Thyroid gland (tissue), 4 donors: ENCODE data around the gene LYRM2. TPM values are rescaled to one million over a fixed set of nuclear protein-coding genes. Genes with fewer than 3 reads are reported as not detected.
"Not testable (repeated sequence)": the region's sequence is repeated elsewhere in the genome, so short reads cannot be mapped to it uniquely, and the experiment has no call there.

ENCODE experiments used
- DNase-seq, 2 donors: peaks; one replicate each; pipeline ENCODE4 v3.0.0-alpha.2; 2019
- H3K27ac ChIP-seq, 3 donors: fragments of 200-600 bp; sonication (generic); 1 replicate in 2 of 3; 2 replicates in 1 of 3; pipeline ENCODE4 v1.5.1; 2016 to 2019; ENCODE audit warnings: mild to moderate bottlenecking in 1 of 3, moderate library complexity in 1 of 3
- H3K27me3 ChIP-seq: fragments of 200-600 bp; sonication (generic); one replicate; pipeline ENCODE4 v1.5.1; 2019
- H3K36me3 ChIP-seq, 2 donors: fragments of 200-600 bp; sonication (generic); one replicate each; pipeline ENCODE4 v1.5.1; 2016 to 2019
- H3K4me1 ChIP-seq, 2 donors: fragments of 200-600 bp; sonication (generic); one replicate each; pipeline ENCODE4 v1.5.1; 2017 to 2019
- H3K4me3 ChIP-seq, 3 donors: fragments of 200-600 bp; sonication (generic); replicated peaks in 1 of 3; 1 replicate in 2 of 3; 2 replicates in 1 of 3; pipeline ENCODE4 v1.5.1; 2016; ENCODE audit warnings: mild to moderate bottlenecking in 1 of 3
- H3K9me3 ChIP-seq: fragments of 200-600 bp; sonication (generic); one replicate; pipeline ENCODE4 v1.5.1; 2017
- CTCF ChIP-seq, 6 experiments: fragments of 200-600 bp in 3 of 6; fragments of 450-650 bp in 3 of 6; sonication (generic) in 3 of 6; IDR thresholded peaks; one replicate each; pipeline ENCODE4 v1.5.1; 2016 to 2019; ENCODE audit warnings: antibody characterized with exemption in 6 of 6, mild to moderate bottlenecking in 2 of 6, inconsistent platforms in 1 of 6, moderate library complexity in 1 of 6
- POLR2A ChIP-seq, 2 donors: fragments of 450-650 bp; IDR thresholded peaks; one replicate each; pipeline ENCODE4 v1.6.1; 2017; ENCODE audit warnings: antibody characterized with exemption in 2 of 2, mild to moderate bottlenecking in 2 of 2, moderate library complexity in 1 of 2
- WGBS, 2 donors: methylation state at CpG; one replicate each; pipeline ENCODE4 v1.1.5; 2017; 5-methylcytosine and 5-hydroxymethylcytosine counted together
- intact Hi-C: fragments of 100-400 bp; cut with DNase I; formaldehyde crosslinking; loops from one replicate; pipeline ENCODE4 v1.15.1; 2023
- total RNA-seq, 4 donors: library from RNA; depleted of rRNA; stranded (reverse); fragments of >200 nt; gene quantifications; one replicate each; pipeline ENCODE4 v1.2.3, GENCODE V29; 2016

LYRM2 gene
- total RNA-seq, 4 donors from 2014 or later, result 28.7 to 38.5 (median 31.2) TPM

- H3K9me3 ChIP-seq, result no peaks in the 10 kb centered on the region
- no peak for TF ChIP-seq CTCF (IDR thresholded peaks at IDR 0.05)
- TF ChIP-seq POLR2A (IDR thresholded peaks at IDR 0.05), result no peak
- H3K27me3 ChIP-seq, result no peaks in the 10 kb centered on the region
- H3K4me1 ChIP-seq, result peaks cover 15 to 17% of the 10 kb centered on the region in 2 donors
- peaks cover 0 to 13% of the 10 kb centered on the region in 2 donors for H3K36me3 ChIP-seq
- DNase-seq, result no peak
- intact Hi-C loops, result no loop called here
- no peak overlapping the region for H3K27ac ChIP-seq
- 91 to 93% methylated on average over 4 of the region's 4 CpGs for WGBS, 2 donors
- H3K4me3 ChIP-seq, result no peak overlapping the region
These were observed 2.3 kb upstream of the LYRM2 start for GRCh38 chr6:89640804-89641203.

- no peak for DNase-seq
- intact Hi-C loops, result no loop called here
- TF ChIP-seq POLR2A (IDR thresholded peaks at IDR 0.05), result no peak
- TF ChIP-seq CTCF (IDR thresholded peaks at IDR 0.05), result no peak
- Histone ChIP-seq H3K4me3 (peak overlapping the region in 2 of 3 donors; percentile 48 to 69), H3K27me3 (no peaks in the 10 kb centered on the region), H3K27ac (peak overlapping the region; percentile 89 to 91 (median 89)), H3K4me1 (peaks cover 12 to 15% of the 10 kb centered on the region in 2 donors), H3K36me3 (peaks cover 0 to 7% of the 10 kb centered on the region in 2 donors), H3K9me3 (no peaks in the 10 kb centered on the region)
- 13 to 19% methylated on average over 7 of the region's 7 CpGs for WGBS, 2 donors
These were observed 607 bp downstream of the LYRM2 start for GRCh38 chr6:89637960-89638319.

GRCh38 chr6:89636412-89636811 lies 2.1 kb downstream of the LYRM2 start:
- intact Hi-C loops, H3K27ac ChIP-seq, DNase-seq, H3K4me3 ChIP-seq, H3K36me3 ChIP-seq, H3K27me3 ChIP-seq, H3K9me3 ChIP-seq: not testable (repeated sequence)
- 94 to 98% methylated on average over 3 of the region's 3 CpGs for WGBS, 2 donors
- H3K4me1 ChIP-seq, result peaks cover 12 to 15% of the 10 kb centered on the region in 2 donors

GRCh38 chr6:89630488-89630887 lies 8.1 kb downstream of the LYRM2 start:
- intact Hi-C loops, result no loop called here
- Histone ChIP-seq H3K4me1 (no peaks in the 10 kb centered on the region), H3K27ac (no peak overlapping the region), H3K4me3 (no peak overlapping the region), H3K27me3 (no peaks in the 10 kb centered on the region), H3K36me3 (no peaks in the 10 kb centered on the region), H3K9me3 (no peaks in the 10 kb centered on the region)
- WGBS, 2 donors, result 82 to 88% methylated on average over 9 of the region's 9 CpGs
- TF ChIP-seq POLR2A (IDR thresholded peaks at IDR 0.05) (no peak), CTCF (IDR thresholded peaks at IDR 0.05) (no peak)
- DNase-seq, result no peak

GRCh38 chr6:89623749-89624148 lies 14.8 kb downstream of the LYRM2 start:
- H3K4me1 ChIP-seq, result no peaks in the 10 kb centered on the region
- 90 to 94% methylated on average over 8 of the region's 8 CpGs for WGBS, 2 donors
- H3K9me3 ChIP-seq, result no peaks in the 10 kb centered on the region
- no peak overlapping the region for H3K4me3 ChIP-seq
- TF ChIP-seq CTCF (IDR thresholded peaks at IDR 0.05) (no peak), POLR2A (IDR thresholded peaks at IDR 0.05) (no peak)
- intact Hi-C loops, result no loop called here
- H3K36me3 ChIP-seq, result no peaks in the 10 kb centered on the region
- no peak for DNase-seq
- no peak overlapping the region for H3K27ac ChIP-seq
- H3K27me3 ChIP-seq, result no peaks in the 10 kb centered on the region

GRCh38 chr6:89619567-89619966 lies 19.0 kb downstream of the LYRM2 start:
- WGBS, 2 donors, result 94 to 97% methylated on average over 6 of the region's 6 CpGs
- no peaks in the 10 kb centered on the region for H3K27me3 ChIP-seq
- H3K27ac ChIP-seq, result no peak overlapping the region
- H3K9me3 ChIP-seq, result no peaks in the 10 kb centered on the region
- no peaks in the 10 kb centered on the region for H3K4me1 ChIP-seq
- no peak for TF ChIP-seq POLR2A (IDR thresholded peaks at IDR 0.05)
- no peak for TF ChIP-seq CTCF (IDR thresholded peaks at IDR 0.05)
- H3K36me3 ChIP-seq, result no peaks in the 10 kb centered on the region
- DNase-seq, result no peak
- H3K4me3 ChIP-seq, result no peak overlapping the region
- intact Hi-C loops, result no loop called here
